CD4-positive, alpha-beta T cell (primary cell): ENCODE results near the gene RANGAP1. TPM values are rescaled to one million over a fixed set of nuclear protein-coding genes. Genes with fewer than 3 reads are reported as not detected.

Source experiments
- ATAC-seq: fragments of 200-7000 bp; cut with Tn5 transposase; one replicate; pipeline ENCODE4 v1.10.0; 2022; ENCODE audit warnings: mild to moderate bottlenecking; ENCODE audit not compliant: poor library complexity
- CTCF ChIA-PET: fragments of 350-600 bp; sonication (Branson Sonifier 250); formaldehyde crosslinking; loops from one replicate; lab custom pipeline; 2021; ENCODE audit warnings: antibody characterized with exemption, inconsistent platforms; lab: Charles Lee
- POLR2A ChIA-PET: fragments of 350-600 bp; sonication (Branson Sonifier 250); formaldehyde crosslinking; loops from one replicate; lab custom pipeline; 2021; ENCODE audit warnings: antibody characterized with exemption, inconsistent platforms; lab: Charles Lee
- DNase-seq, 14 experiments: peaks; one replicate each; pipeline ENCODE4 v3.0.0-alpha.2; 2013 to 2020; ENCODE audit warnings: mixed read lengths in 2 of 14
- H3K27ac ChIP-seq, 2 donors: one replicate each; pipeline versions ENCODE4 v1.5.1 to v1.7.0; 2013; ENCODE audit warnings: low read length in 2 of 2, low read depth in 1 of 2, mild to moderate bottlenecking in 1 of 2
- H3K27me3 ChIP-seq, 2 experiments: 1 replicate in 1 of 2; 2 replicates in 1 of 2; pipeline versions ENCODE4 v1.6.1 to v1.7.0; 2013; ENCODE audit warnings: low read length in 2 of 2, control low read depth in 1 of 2, mild to moderate bottlenecking in 1 of 2, moderate library complexity in 1 of 2; ENCODE audit not compliant: insufficient read depth in 2 of 2, control insufficient read depth in 1 of 2
- H3K36me3 ChIP-seq: one replicate; pipeline ENCODE4 v1.6.1; 2013; ENCODE audit warnings: low read length, control low read depth; ENCODE audit not compliant: insufficient read depth
- H3K4me1 ChIP-seq: one replicate; pipeline ENCODE4 v1.6.1; 2013; ENCODE audit warnings: low read length, control low read depth; ENCODE audit not compliant: insufficient read depth
- H3K4me3 ChIP-seq: one replicate; pipeline ENCODE4 v1.5.1; 2013; ENCODE audit warnings: mild to moderate bottlenecking, low read length, moderate library complexity
- H3K9me3 ChIP-seq, 2 experiments: 1 replicate in 1 of 2; 2 replicates in 1 of 2; pipeline versions ENCODE4 v1.6.1 to v1.7.0; 2013; ENCODE audit warnings: low read length in 2 of 2, mild to moderate bottlenecking in 2 of 2, control low read depth in 1 of 2, moderate library complexity in 1 of 2; ENCODE audit not compliant: control insufficient read depth in 1 of 2, insufficient read depth in 1 of 2
- H3K27ac Mint-ChIP-seq: one replicate; pipeline ENCODE4 v1.8.0; 2020; ENCODE audit warnings: mixed read lengths
- H3K27me3 Mint-ChIP-seq: one replicate; pipeline ENCODE4 v1.8.0; 2021; ENCODE audit warnings: mixed read lengths
- H3K36me3 Mint-ChIP-seq: one replicate; pipeline ENCODE4 v1.8.0; 2021; ENCODE audit warnings: low read depth, mixed read lengths
- H3K4me1 Mint-ChIP-seq: one replicate; pipeline ENCODE4 v1.8.0; 2021; ENCODE audit warnings: low read depth, mixed read lengths
- H3K4me3 Mint-ChIP-seq: one replicate; pipeline ENCODE4 v1.8.0; 2020; ENCODE audit warnings: mild to moderate bottlenecking, mixed read lengths
- H3K9me3 Mint-ChIP-seq: one replicate; pipeline ENCODE4 v1.8.0; 2020; ENCODE audit warnings: mixed read lengths
- CTCF ChIP-seq: fragments of 200-600 bp; IDR thresholded peaks from one replicate; pipeline ENCODE4 v1.8.0; 2022; ENCODE audit warnings: antibody characterized with exemption, mild to moderate bottlenecking
- intact Hi-C, 2 experiments: fragments of 100-400 bp; cut with DNase I in 1 of 2; cut with micrococcal nuclease in 1 of 2; formaldehyde crosslinking; loops; one replicate each; pipeline versions ENCODE4 v1.15.1 to v1.9.0; 2023 to 2025; cut with DNase I, micrococcal nuclease
- total RNA-seq, 174 experiments: library from RNA in 2 of 174; stranded (reverse) in 2 of 174; gene quantifications; one replicate each; pipeline ENCODE4 v1.2.3 and lab custom pipeline; 2021 to 2026

The RANGAP1 gene
- total RNA-seq, 2 experiments from 2014 or later: 163 to 172 TPM

- Histone ChIP-seq H3K36me3 (peaks cover 16% of the 10 kb centered on the region), H3K9me3 (no peaks in the 10 kb centered on the region), H3K27me3 (peaks cover 0 to 6% of the 10 kb centered on the region in 2 experiments), H3K27ac (no peak overlapping the region), H3K4me3 (no peak overlapping the region), H3K4me1 (peaks cover 23% of the 10 kb centered on the region)
- TF ChIP-seq CTCF: no peak
- intact Hi-C loops: loop anchor here (5.0 kb wide), 3 partner anchors 81 to 176 kb away; partner anchors contain the start of genes RANGAP1 (in 1 of the 2), TEF (in 1 of the 2) and ZC3H7B (in 1 of the 2)
- Mint-ChIP-seq H3K9me3 (no peaks in the 10 kb centered on the region), H3K27ac (no peak overlapping the region), H3K36me3 (peaks cover 32% of the 10 kb centered on the region), H3K4me3 (peak overlapping the region; percentile 52), H3K27me3 (no peaks in the 10 kb centered on the region), H3K4me1 (peaks cover 23% of the 10 kb centered on the region)
- no peak for DNase-seq
- ATAC-seq: no peak
- POLR2A ChIA-PET: interaction anchor here (1.1 kb wide), 1 partner anchor 242 kb away, joined by 5 read pairs; no protein-coding TSS in a partner anchor
- CTCF ChIA-PET: interaction anchor here (2.2 kb wide), 1 partner anchor 31 kb away, joined by 10 read pairs; no protein-coding TSS in a partner anchor
Observed at GRCh38 chr22:41206719-41207118, 79.3 kb downstream of the RANGAP1 start.

GRCh38 chr22:41204992-41205900 lies 80.7 kb downstream of the RANGAP1 start, which contains the start of gene L3MBTL2:
Gene L3MBTL2, plus strand, starts transcription at chr22:41205312. Its CDS starts 51 bp downstream, at chr22:41205363.
- TF ChIP-seq CTCF: no peak
- Mint-ChIP-seq H3K9me3 (no peaks in the 10 kb centered on the region), H3K4me3 (peak within 1 kb of the TSS; percentile 97), H3K27me3 (no peaks in the 10 kb centered on the region), H3K4me1 (peaks cover 23% of the 10 kb centered on the region), H3K27ac (peak within 1 kb of the TSS; percentile 87), H3K36me3 (peaks cover 22% of the 10 kb centered on the region)
- peak; percentile 100 for ATAC-seq
- H3K27ac ChIP-seq: peak within 1 kb of the TSS; percentile 59 to 82
- ChIA-PET POLR2A (interaction anchor here (0.7 to 1.5 kb wide), 2 partner anchors 32 to 81 kb away, joined by 3 to 4 read pairs; partner anchors contain the start of gene RANGAP1), CTCF (interaction anchor here (0.9 kb wide), 1 partner anchor 32 kb away, joined by 4 read pairs; no protein-coding TSS in a partner anchor)
- H3K4me3 ChIP-seq: peak within 1 kb of the TSS; percentile 96
- H3K27me3 ChIP-seq: peaks cover 0 to 6% of the 10 kb centered on the region in 2 experiments
- intact Hi-C loops: loop anchor here (1.0 to 5.0 kb wide), 6 partner anchors 8 to 252 kb away; partner anchors contain the start of genes RANGAP1 (in 1 of the 2), TEF (in 1 of the 2) and ZC3H7B (in 1 of the 2)
- peaks cover 23% of the 10 kb centered on the region for H3K4me1 ChIP-seq
- no peaks in the 10 kb centered on the region for H3K9me3 ChIP-seq
- peak; percentile 95 to 99 (median 98) for DNase-seq
- H3K36me3 ChIP-seq: peaks cover 8% of the 10 kb centered on the region

GRCh38 chr22:41204066-41204465 lies 81.9 kb downstream of the RANGAP1 start:
- CTCF ChIA-PET: no interaction called here
- Mint-ChIP-seq H3K9me3 (no peaks in the 10 kb centered on the region), H3K27ac (no peak overlapping the region), H3K4me3 (peak overlapping the region; percentile 80), H3K27me3 (no peaks in the 10 kb centered on the region), H3K4me1 (peaks cover 22% of the 10 kb centered on the region), H3K36me3 (peaks cover 14% of the 10 kb centered on the region)
- no peak overlapping the region for H3K4me3 ChIP-seq
- peaks cover 0 to 6% of the 10 kb centered on the region in 2 experiments for H3K27me3 ChIP-seq
- no peak for TF ChIP-seq CTCF
- intact Hi-C loops: loop anchor here in 1 of 2 experiments (2.0 to 5.0 kb wide), 2 partner anchors 33 to 251 kb away; no protein-coding TSS in a partner anchor
- H3K4me1 ChIP-seq: peaks cover 23% of the 10 kb centered on the region
- DNase-seq: no peak
- ATAC-seq: no peak
- H3K9me3 ChIP-seq: no peaks in the 10 kb centered on the region
- POLR2A ChIA-PET: no interaction called here
- no peaks in the 10 kb centered on the region for H3K36me3 ChIP-seq
- H3K27ac ChIP-seq: no peak overlapping the region
